Tibial nerve (tissue), 4 donors: ENCODE data around the gene ABLIM3.

Source experiments
- CTCF ChIP-seq, 5 experiments: fragments of 200-600 bp in 3 of 5; fragments of 450-650 bp in 2 of 5; sonication (generic) in 3 of 5; IDR thresholded peaks; one replicate each; pipeline ENCODE4 v1.5.1; 2016 to 2019; ENCODE audit warnings: antibody characterized with exemption in 5 of 5, mild to moderate bottlenecking in 3 of 5, moderate library complexity in 2 of 5
- EP300 ChIP-seq, 2 donors: sonication (generic); formaldehyde crosslinking; IDR thresholded peaks; one replicate each; pipeline ENCODE4 v1.6.1; 2017; ENCODE audit warnings: antibody characterized with exemption in 2 of 2, mild to moderate bottlenecking in 1 of 2
- POLR2A ChIP-seq, 2 donors: fragments of 450-650 bp; IDR thresholded peaks; one replicate each; pipeline ENCODE4 v1.6.1; 2017; ENCODE audit warnings: antibody characterized with exemption in 2 of 2, mild to moderate bottlenecking in 2 of 2, moderate library complexity in 2 of 2

GRCh38 chr5:149279661-149280060, 138.4 kb downstream of the ABLIM3 start:
- TF ChIP-seq CTCF (IDR thresholded peaks at IDR 0.05): no peak
- TF ChIP-seq POLR2A (IDR thresholded peaks at IDR 0.05): no peak
- no peak for TF ChIP-seq EP300 (IDR thresholded peaks at IDR 0.05)
